Esophagus squamous epithelium (tissue), 5 donors: Measurements from ENCODE around the gene DNAH14. TPM values are rescaled to one million over a fixed set of nuclear protein-coding genes. Genes with fewer than 3 reads are reported as not detected.

Experiments
- DNase-seq: peaks from one replicate; lab custom pipeline; 2025; lab: John Stamatoyannopoulos, UW
- H3K27ac ChIP-seq, 4 donors: fragments of 200-600 bp; sonication (generic); one replicate each; pipeline ENCODE4 v1.5.1; 2016 to 2019; ENCODE audit warnings: mild to moderate bottlenecking in 1 of 4
- H3K27me3 ChIP-seq, 4 donors: fragments of 200-600 bp; sonication (generic); 1 replicate in 3 of 4; 2 replicates in 1 of 4; pipeline versions ENCODE4 v1.5.1 to v1.6.0; 2017 to 2021; ENCODE audit warnings: antibody characterized with exemption in 1 of 4
- H3K36me3 ChIP-seq, 3 donors: fragments of 200-600 bp; sonication (generic); one replicate each; pipeline ENCODE4 v1.5.1; 2016 to 2019
- H3K4me1 ChIP-seq, 3 donors: fragments of 200-600 bp; sonication (generic); one replicate each; pipeline ENCODE4 v1.5.1; 2017 to 2019
- H3K4me3 ChIP-seq, 4 donors: fragments of 200-600 bp; sonication (generic); 1 replicate in 3 of 4; 2 replicates in 1 of 4; pipeline ENCODE4 v1.5.1; 2016 to 2019; ENCODE audit warnings: mild to moderate bottlenecking in 2 of 4, moderate library complexity in 1 of 4
- H3K9me3 ChIP-seq, 3 donors: fragments of 200-600 bp; sonication (generic); one replicate each; pipeline ENCODE4 v1.5.1; 2016 to 2019
- POLR2A ChIP-seq, 4 donors: fragments of 450-650 bp; IDR thresholded peaks; one replicate each; pipeline ENCODE4 v1.6.1; 2017; ENCODE audit warnings: antibody characterized with exemption in 4 of 4, mild to moderate bottlenecking in 4 of 4, moderate library complexity in 3 of 4
- WGBS, 2 donors: methylation state at CpG; one replicate each; pipeline ENCODE4 v1.1.5; 2018; 5-methylcytosine and 5-hydroxymethylcytosine counted together
- intact Hi-C: fragments of 100-400 bp; cut with DNase I; formaldehyde crosslinking; loops from one replicate; pipeline ENCODE4 v1.15.0; 2022
- total RNA-seq, 4 donors: library from RNA; depleted of rRNA; stranded (reverse); fragments of >200 nt; gene quantifications; one replicate each; pipeline ENCODE4 v1.1.0, GENCODE V29; 2016
- TF ChIP-seq, protein P1 (sequence below), 6 experiments: fragments of 450-650 bp in 4 of 6; fragments of 200-600 bp in 2 of 6; sonication (generic) in 2 of 6; IDR thresholded peaks; one replicate each; pipeline ENCODE4 v1.5.1; 2016 to 2019; ENCODE audit warnings: antibody characterized with exemption in 6 of 6, mild to moderate bottlenecking in 4 of 6, moderate library complexity in 4 of 6
- donor health status: DM: yes; HTN: yes; CAD: no.

Gene DNAH14
- total RNA-seq, 4 donors from 2014 or later: 2.0 to 11.4 (median 7.3) TPM

DNA sequence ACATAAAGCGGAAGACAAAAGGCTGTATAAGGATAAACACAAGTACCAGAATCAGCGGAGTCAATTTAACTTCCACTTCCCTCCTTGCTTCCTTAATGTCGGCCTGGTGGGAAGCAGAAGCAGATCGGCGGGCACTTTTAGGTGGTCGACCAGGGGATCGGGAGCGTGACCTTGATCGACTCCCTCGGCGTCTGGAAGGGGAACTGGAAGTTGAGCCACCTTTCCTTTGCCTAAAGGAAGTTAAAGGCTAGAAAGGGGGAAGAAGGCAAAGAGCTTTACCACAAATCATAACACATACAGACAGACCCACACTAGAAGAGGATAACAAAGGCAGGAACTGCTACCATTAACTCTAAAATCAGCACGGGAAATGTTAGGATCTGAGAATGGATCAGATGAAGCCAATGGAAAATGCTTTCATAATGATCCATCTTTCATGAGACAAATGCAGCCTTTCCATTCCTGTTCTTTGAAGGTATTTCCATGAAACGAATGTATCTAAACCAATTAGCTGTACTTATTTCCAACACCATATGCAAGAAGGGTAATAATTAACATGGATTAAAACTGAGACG, 492.6 kb downstream of the DNAH14 start:
- H3K4me3 ChIP-seq: peak overlapping the region in 1 of 4 donors; percentile 18
- H3K27ac ChIP-seq: peak overlapping the region in 3 of 4 donors; percentile 3 to 34 (median 26)
- no peaks in the 10 kb centered on the region for H3K27me3 ChIP-seq
- no peaks in the 10 kb centered on the region for H3K9me3 ChIP-seq
- H3K4me1 ChIP-seq: peaks cover 16 to 50% (median 21%) of the 10 kb centered on the region in 3 donors
- intact Hi-C loops: no loop called here
- TF ChIP-seq POLR2A (IDR thresholded peaks at IDR 0.05): no peak
- TF ChIP-seq, protein P1, sequence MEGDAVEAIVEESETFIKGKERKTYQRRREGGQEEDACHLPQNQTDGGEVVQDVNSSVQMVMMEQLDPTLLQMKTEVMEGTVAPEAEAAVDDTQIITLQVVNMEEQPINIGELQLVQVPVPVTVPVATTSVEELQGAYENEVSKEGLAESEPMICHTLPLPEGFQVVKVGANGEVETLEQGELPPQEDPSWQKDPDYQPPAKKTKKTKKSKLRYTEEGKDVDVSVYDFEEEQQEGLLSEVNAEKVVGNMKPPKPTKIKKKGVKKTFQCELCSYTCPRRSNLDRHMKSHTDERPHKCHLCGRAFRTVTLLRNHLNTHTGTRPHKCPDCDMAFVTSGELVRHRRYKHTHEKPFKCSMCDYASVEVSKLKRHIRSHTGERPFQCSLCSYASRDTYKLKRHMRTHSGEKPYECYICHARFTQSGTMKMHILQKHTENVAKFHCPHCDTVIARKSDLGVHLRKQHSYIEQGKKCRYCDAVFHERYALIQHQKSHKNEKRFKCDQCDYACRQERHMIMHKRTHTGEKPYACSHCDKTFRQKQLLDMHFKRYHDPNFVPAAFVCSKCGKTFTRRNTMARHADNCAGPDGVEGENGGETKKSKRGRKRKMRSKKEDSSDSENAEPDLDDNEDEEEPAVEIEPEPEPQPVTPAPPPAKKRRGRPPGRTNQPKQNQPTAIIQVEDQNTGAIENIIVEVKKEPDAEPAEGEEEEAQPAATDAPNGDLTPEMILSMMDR (IDR thresholded peaks at IDR 0.05): no peak
- WGBS, 2 donors: 57 to 58% methylated on average over 14 of the region's 14 CpGs
- H3K36me3 ChIP-seq: peaks cover 11 to 63% (median 15%) of the 10 kb centered on the region in 3 donors
- DNase-seq: no peak

DNA sequence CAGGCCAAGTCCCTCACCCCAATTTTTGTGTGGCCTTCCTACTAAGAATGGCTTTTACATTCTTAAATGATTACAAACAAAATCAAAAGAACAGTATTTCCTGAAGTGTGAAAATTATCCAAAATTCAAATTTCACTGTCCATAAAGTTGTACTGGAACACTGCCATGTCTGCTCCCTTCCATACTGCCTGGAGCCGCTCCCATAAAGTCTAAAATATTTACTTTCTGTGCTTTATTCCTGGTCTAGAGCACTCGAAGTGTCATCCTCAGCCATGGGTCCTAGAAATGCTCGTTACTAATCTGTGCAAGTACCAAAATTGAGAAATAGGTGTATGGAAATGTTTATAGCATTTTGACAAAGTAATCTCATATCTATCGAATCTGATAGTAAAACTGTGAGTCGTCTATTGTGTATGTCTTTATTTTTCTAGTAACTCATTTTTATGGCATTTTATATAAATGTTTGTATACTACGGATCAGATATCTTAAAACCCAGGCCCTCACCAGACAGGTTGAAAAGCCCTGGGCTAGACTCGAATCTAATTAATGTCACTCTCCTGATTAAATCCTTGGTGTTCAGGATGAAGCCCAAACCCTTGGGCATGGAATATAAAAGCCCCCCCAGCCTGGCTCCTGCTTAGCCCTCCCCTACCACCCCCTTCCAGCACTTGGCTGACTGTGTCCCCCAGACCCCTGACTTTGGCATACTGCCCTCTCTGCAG, 493.5 kb downstream of the DNAH14 start:
- Histone ChIP-seq H3K27me3 (no peaks in the 10 kb centered on the region), H3K4me3 (no peak overlapping the region), H3K27ac (peak overlapping the region in 2 of 4 donors; percentile 34 to 38), H3K36me3 (peaks cover 4 to 54% (median 10%) of the 10 kb centered on the region in 3 donors), H3K4me1 (peaks cover 16 to 50% (median 21%) of the 10 kb centered on the region in 3 donors), H3K9me3 (no peaks in the 10 kb centered on the region)
- 63 to 73% methylated on average over 7 of the region's 7 CpGs for WGBS, 2 donors
- TF ChIP-seq POLR2A (IDR thresholded peaks at IDR 0.05): no peak
- TF ChIP-seq, protein P1 (IDR thresholded peaks at IDR 0.05): no peak
- intact Hi-C loops: no loop called here
- no peak for DNase-seq

DNA sequence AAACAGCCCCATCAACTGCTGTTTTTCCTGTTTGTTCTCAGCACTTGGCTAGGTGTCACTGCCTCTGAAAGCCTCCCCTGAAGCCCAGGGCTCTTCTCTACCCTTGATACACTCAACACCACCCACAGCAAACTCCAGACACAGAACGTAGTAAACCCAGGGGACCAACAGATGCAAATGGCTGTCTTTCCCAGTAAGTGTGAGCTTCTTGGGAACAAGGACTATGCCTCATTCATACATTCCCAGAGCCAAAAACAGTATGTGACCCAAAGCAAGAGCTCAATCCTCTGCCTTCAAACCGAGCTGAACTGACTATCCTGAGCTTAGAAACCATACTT, 494.0 kb downstream of the DNAH14 start:
- intact Hi-C loops: no loop called here
- TF ChIP-seq, protein P1 (IDR thresholded peaks at IDR 0.05): no peak
- no peak for TF ChIP-seq POLR2A (IDR thresholded peaks at IDR 0.05)
- WGBS, 2 donors: 42 to 59% methylated on average over 2 of the region's 2 CpGs
- peaks cover 16 to 50% (median 21%) of the 10 kb centered on the region in 3 donors for H3K4me1 ChIP-seq
- peak overlapping the region in 2 of 4 donors; percentile 34 to 38 for H3K27ac ChIP-seq
- H3K9me3 ChIP-seq: no peaks in the 10 kb centered on the region
- no peak overlapping the region for H3K4me3 ChIP-seq
- peaks cover 4 to 49% (median 8%) of the 10 kb centered on the region in 3 donors for H3K36me3 ChIP-seq
- H3K27me3 ChIP-seq: no peaks in the 10 kb centered on the region
- no peak for DNase-seq

DNA sequence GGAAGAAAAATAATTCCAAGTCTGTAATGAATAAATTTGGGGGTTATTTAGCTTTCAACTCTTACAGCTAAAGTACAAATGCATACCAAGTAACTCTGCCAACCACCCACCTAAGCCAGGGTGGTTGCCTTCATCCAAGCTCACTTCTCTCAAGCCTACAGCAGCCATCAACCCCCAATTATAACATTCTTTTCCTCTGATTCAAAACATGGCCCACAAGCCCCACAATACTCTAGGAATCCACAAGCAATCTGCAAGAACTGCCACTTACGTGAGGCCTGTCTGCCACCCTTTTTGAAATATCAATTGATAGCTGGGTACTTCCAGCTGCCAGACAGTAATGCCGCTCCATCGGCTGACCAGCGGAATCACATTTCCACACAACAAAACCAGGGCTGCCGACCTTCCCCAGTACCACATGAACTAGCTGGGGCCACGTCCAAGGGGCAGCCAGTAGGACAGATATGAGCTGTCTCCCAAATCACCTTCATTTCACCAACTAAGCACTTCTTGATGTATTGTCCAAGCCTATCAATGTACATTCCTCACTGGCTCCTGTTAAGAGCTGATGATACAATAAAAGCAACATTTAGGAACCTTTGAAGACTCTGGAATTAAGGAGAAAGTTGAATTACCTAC, 495.2 kb downstream of the DNAH14 start:
- H3K4me3 ChIP-seq: peak overlapping the region in 1 of 4 donors; percentile 33
- 74 to 79% methylated on average over 6 of the region's 6 CpGs for WGBS, 2 donors
- DNase-seq: no peak
- no peak for TF ChIP-seq POLR2A (IDR thresholded peaks at IDR 0.05)
- TF ChIP-seq, protein P1 (IDR thresholded peaks at IDR 0.05): no peak
- H3K4me1 ChIP-seq: peaks cover 19 to 59% (median 21%) of the 10 kb centered on the region in 3 donors
- H3K27ac ChIP-seq: peak overlapping the region; percentile 2 to 99 (median 91)
- no peaks in the 10 kb centered on the region for H3K27me3 ChIP-seq
- intact Hi-C loops: no loop called here
- H3K36me3 ChIP-seq: peaks cover 0 to 37% (median 0%) of the 10 kb centered on the region in 3 donors
- H3K9me3 ChIP-seq: no peaks in the 10 kb centered on the region
